ENCODE measurements around the gene LKAAEAR1. TPM values are rescaled to one million over a fixed set of nuclear protein-coding genes. Genes with fewer than 3 reads are reported as not detected.

The LKAAEAR1 gene
- total and polyA plus RNA-seq, 2 of the 13 experiments (the other 11 are each of a cell fraction or from before 2014, with no cell fraction given), result not detected

GRCh38 chr20:64042054-64042781 lies 42.0 kb downstream of the LKAAEAR1 start (continued):
- no peak for TF ChIP-seq ZNF841 (CRISPR knock-in tag; IDR thresholded peaks at IDR 0.05; ENCODE audit: borderline replicate concordance)
- TF ChIP-seq, protein P1, sequence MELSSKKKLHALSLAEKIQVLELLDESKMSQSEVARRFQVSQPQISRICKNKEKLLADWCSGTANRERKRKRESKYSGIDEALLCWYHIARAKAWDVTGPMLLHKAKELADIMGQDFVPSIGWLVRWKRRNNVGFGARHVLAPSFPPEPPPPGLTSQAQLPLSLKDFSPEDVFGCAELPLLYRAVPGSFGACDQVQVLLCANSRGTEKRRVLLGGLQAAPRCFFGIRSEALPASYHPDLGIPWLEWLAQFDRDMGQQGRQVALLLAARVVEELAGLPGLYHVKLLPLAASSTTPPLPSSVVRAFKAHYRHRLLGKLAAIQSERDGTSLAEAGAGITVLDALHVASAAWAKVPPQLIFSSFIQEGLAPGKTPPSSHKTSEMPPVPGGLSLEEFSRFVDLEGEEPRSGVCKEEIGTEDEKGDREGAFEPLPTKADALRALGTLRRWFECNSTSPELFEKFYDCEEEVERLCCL (CRISPR knock-in tag; IDR thresholded peaks at IDR 0.05; ENCODE audit: borderline replicate concordance), result no peak; the same call in 1 of the 2 replicates
- TF ChIP-seq RFXAP (CRISPR knock-in tag; IDR thresholded peaks at IDR 0.05; ENCODE audit: borderline replicate concordance), result peak; percentile 34
- peak; percentile 79; the same call in 1 of the 2 replicates for TF ChIP-seq ZNF761 (CRISPR knock-in tag; conservative IDR thresholded peaks at IDR 0.05)
- peak; percentile 92 for TF ChIP-seq RBM22 (optimal IDR thresholded peaks at IDR 0.05; ENCODE audit: low read length)
- TF ChIP-seq HDAC1 (CRISPR knock-in tag; IDR thresholded peaks at IDR 0.05), result peak; percentile 54; the same call in 1 of the 2 replicates
- TF ChIP-seq SKIL (CRISPR knock-in tag; IDR thresholded peaks at IDR 0.05; ENCODE audit: borderline replicate concordance), result 0 out of 2 replicates have a peak, but pooled peaks have one; percentile 0
- no peak for TF ChIP-seq PBX3 (CRISPR knock-in tag; IDR thresholded peaks at IDR 0.05; ENCODE audit: borderline replicate concordance)
- TF ChIP-seq ZNF746 (CRISPR knock-in tag; IDR thresholded peaks at IDR 0.05), result no peak; the same call in 1 of the 2 replicates
- TF ChIP-seq ZNF546 (CRISPR knock-in tag; conservative IDR thresholded peaks at IDR 0.05), result 0 out of 2 replicates have a peak, but pooled peaks have one; percentile 77
- TF ChIP-seq, protein P2, sequence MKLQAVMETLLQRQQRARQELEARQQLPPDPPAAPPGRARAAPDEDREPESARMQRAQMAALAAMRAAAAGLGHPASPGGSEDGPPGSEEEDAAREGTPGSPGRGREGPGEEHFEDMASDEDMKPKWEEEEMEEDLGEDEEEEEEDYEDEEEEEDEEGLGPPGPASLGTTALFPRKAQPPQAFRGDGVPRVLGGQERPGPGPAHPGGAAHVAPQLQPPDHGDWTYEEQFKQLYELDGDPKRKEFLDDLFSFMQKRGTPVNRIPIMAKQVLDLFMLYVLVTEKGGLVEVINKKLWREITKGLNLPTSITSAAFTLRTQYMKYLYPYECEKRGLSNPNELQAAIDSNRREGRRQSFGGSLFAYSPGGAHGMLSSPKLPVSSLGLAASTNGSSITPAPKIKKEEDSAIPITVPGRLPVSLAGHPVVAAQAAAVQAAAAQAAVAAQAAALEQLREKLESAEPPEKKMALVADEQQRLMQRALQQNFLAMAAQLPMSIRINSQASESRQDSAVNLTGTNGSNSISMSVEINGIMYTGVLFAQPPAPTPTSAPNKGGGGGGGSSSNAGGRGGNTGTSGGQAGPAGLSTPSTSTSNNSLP (IDR thresholded peaks at IDR 0.05; ENCODE audit: low read depth, low read length), result no peak
- TF ChIP-seq ZSCAN22 (CRISPR knock-in tag; IDR thresholded peaks at IDR 0.05), result no peak
- TF ChIP-seq KAT8 (CRISPR knock-in tag; IDR thresholded peaks at IDR 0.05), result peak; percentile 81
- TF ChIP-seq RBM39 (IDR thresholded peaks at IDR 0.05; ENCODE audit: low read depth, low read length, poor library complexity, severe bottlenecking), result peak; percentile 18
- TF ChIP-seq GABPB1 (CRISPR knock-in tag; IDR thresholded peaks at IDR 0.05), result peak; percentile 88
- TF ChIP-seq, protein P3, sequence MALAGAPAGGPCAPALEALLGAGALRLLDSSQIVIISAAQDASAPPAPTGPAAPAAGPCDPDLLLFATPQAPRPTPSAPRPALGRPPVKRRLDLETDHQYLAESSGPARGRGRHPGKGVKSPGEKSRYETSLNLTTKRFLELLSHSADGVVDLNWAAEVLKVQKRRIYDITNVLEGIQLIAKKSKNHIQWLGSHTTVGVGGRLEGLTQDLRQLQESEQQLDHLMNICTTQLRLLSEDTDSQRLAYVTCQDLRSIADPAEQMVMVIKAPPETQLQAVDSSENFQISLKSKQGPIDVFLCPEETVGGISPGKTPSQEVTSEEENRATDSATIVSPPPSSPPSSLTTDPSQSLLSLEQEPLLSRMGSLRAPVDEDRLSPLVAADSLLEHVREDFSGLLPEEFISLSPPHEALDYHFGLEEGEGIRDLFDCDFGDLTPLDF (CRISPR knock-in tag; IDR thresholded peaks at IDR 0.05), result no peak
- TF ChIP-seq BHLHE40 (IDR thresholded peaks at IDR 0.05; ENCODE audit: low read length), result no peak
- no peak for TF ChIP-seq ZNF570 (CRISPR knock-in tag; IDR thresholded peaks at IDR 0.05; ENCODE audit: borderline replicate concordance)
- peak; percentile 71; the same call in 1 of the 2 replicates for TF ChIP-seq ZNF414 (CRISPR knock-in tag; IDR thresholded peaks at IDR 0.05)

All from HepG2 (cell line).